NCI-H2227 (cell line): Measurements from ENCODE around the gene SMIM28.
"Not testable (repeated sequence)": the region's sequence is repeated elsewhere in the genome, so short reads cannot be mapped to it uniquely, and the experiment has no call there.

Experiments
- DNase-seq: peaks from one replicate; lab custom pipeline; 2025; ENCODE audit not compliant: unreplicated experiment; lab: John Stamatoyannopoulos, UW

SMIM28 gene

GRCh38 chr6:138403801-138404665 is 26.3 kb downstream of the SMIM28 start, which contains the start of gene HEBP2:
Gene HEBP2 (plus strand): TSS chr6:138404223. CDS start chr6:138404496, 273 bp downstream.
- DNase-seq = peak; percentile 44

- DNase-seq = no peak
Observed at GRCh38 chr6:138404666-138405337, 27.1 kb downstream of the SMIM28 start.

GRCh38 chr6:138405816-138406413 is 28.2 kb downstream of the SMIM28 start:
- peak; percentile 72 for DNase-seq

GRCh38 chr6:138406443-138406842 is 28.7 kb downstream of the SMIM28 start:
- DNase-seq = peak; percentile 11

GRCh38 chr6:138410048-138410735 is 32.5 kb downstream of the SMIM28 start:
- DNase-seq = no peak

GRCh38 chr6:138410972-138411880 is 33.5 kb downstream of the SMIM28 start:
- DNase-seq = no peak

- DNase-seq = no peak
Observed at GRCh38 chr6:138415125-138415524, 37.4 kb downstream of the SMIM28 start.

GRCh38 chr6:138416206-138416605 is 38.5 kb downstream of the SMIM28 start:
- DNase-seq = no peak

GRCh38 chr6:138417493-138418117 is 39.9 kb downstream of the SMIM28 start:
- DNase-seq = no peak

- DNase-seq = no peak
Observed at GRCh38 chr6:138418118-138418742, 40.5 kb downstream of the SMIM28 start.

- DNase-seq = no peak
Observed at GRCh38 chr6:138419766-138420165, 42.1 kb downstream of the SMIM28 start.

- no peak for DNase-seq
Observed at GRCh38 chr6:138420356-138420755, 42.7 kb downstream of the SMIM28 start.

- no peak for DNase-seq
Observed at GRCh38 chr6:138421089-138421488, 43.4 kb downstream of the SMIM28 start.

- no peak for DNase-seq
Observed at GRCh38 chr6:138421608-138422007, 43.9 kb downstream of the SMIM28 start.

- no peak for DNase-seq
Observed at GRCh38 chr6:138422861-138423260, 45.2 kb downstream of the SMIM28 start.

GRCh38 chr6:138424004-138424904 is 46.5 kb downstream of the SMIM28 start:
- no peak for DNase-seq

GRCh38 chr6:138425256-138425655 is 47.6 kb downstream of the SMIM28 start:
- not testable (repeated sequence) for DNase-seq

- no peak for DNase-seq
Observed at GRCh38 chr6:138426500-138427123, 48.9 kb downstream of the SMIM28 start.
